Activated CD8-positive, alpha-beta memory T cell treated with anti-CD3 and anti-CD28 coated beads, Interleukin-2, amount 50 U/mL, for 4 hours (primary cell): Measurements from ENCODE around the gene MORC2.

Experiments
- DNase-seq: peaks from one replicate; pipeline ENCODE4 v3.0.0-alpha.2; 2020

MORC2 gene

DNA sequence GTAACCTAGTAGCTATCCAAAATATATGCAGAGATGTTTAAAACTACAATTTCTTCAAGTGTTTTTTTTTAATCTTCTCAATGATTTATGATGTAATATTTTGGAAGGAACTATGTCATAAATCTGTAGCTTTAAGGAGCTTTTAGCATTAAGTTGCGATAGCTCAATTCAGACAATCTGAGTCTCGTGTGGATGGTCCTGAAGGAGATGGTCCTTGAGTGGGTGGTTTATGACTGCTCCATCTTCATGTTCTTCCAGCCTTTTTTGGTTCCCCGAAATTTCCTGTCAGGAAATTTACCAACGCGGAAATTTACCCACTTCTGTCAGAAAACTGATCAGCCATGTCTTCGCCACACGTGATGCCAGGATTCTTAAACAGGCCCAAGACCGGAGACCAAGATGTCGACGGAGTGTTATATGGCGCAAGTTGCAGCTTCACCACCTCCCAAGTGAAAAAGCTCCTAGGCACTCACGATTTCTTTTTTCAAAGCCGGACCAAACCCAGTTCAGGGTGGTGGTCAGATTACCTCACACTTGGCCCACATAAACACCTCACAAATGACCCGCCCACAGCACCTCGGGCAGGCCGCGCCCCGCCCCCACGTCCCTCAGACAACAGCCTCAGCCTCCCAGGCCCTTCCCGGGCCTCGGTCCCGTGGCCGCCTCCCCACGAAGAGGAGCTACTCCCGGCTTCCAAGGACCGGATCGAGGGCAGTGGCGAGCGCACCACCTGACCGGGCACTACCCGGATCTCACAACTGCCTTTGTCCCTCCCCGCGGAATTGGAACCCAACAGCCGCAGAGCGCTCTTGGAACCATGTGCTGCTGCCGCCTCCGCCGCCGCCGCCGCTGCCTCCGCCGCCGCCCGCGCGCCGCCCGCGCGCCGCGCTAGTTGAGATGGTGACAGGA, at the start of gene MORC2:
Gene MORC2, minus strand, starts transcription at position 760 of the 909 bp plus-strand sequence. CDS start 885 bp downstream, outside the sequence.
- DNase-seq: no peak

DNA sequence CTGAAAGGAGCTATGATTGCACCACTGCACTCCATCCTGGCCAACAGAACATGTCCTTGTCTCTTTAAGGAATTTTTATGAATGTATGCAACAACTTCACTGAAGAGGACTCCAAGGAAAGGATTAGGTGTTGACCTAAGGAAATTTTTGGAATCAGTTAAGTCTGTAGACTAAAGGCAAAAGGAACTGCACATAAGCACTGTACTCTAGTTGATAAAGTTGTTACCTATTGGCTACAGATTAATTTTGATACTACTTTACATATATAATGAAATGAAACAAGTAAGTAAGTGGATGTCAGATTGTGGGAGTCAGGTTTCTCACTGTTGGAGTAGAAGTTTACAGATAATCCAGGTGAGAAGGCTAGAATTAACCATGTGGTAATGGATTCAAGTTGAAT, 37.0 kb upstream of the MORC2 start:
- DNase-seq: no peak

DNA sequence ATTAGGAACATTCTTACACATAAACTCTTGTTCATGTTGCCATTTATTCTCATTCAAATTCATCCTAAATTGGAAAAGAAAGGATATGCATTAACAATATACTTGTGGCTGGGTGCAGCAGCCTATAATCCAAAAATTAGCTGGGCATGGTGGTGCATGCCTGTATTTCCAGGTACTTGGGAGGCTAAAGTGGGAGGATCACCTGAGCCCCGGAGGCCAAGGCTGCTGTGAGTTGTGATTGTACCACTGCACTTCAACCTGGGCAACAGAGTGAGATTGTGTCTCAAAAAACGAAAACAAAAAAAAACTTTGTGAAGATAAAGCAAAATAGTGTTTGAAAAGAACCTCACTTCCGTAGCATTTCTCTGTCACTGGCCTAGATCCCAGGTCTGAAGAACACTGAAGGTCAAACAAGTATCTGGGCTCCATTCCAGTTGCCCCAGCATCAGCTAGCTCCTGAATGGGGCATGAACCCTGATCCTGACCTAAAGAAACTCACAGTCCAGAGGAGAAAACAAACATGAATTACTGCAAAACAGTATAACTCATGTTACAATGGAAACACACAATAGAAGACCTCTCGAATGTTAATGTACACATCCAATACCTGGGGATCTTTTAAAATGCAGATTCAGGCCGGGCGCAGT, 32.7 kb upstream of the MORC2 start:
- no peak for DNase-seq

DNA sequence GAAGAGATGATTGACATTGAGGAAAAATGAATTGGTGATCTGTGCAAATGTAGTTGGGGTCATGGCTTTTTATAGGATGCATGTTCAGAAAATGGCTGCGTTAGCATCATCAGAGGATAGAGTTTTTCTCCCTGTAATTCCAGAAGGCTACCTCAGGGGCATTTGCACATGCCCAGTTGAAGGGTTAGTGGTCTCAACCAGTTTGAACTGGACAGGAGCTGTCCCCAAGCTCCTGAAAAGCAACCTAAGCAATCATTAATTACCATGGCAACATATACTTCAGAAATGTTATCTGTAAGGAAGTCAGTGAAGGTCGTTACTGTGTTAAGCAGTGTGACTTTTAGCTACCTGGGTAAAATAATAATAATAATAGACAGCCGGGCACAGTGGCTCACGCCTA, 29.8 kb upstream of the MORC2 start:
- DNase-seq: no peak

DNA sequence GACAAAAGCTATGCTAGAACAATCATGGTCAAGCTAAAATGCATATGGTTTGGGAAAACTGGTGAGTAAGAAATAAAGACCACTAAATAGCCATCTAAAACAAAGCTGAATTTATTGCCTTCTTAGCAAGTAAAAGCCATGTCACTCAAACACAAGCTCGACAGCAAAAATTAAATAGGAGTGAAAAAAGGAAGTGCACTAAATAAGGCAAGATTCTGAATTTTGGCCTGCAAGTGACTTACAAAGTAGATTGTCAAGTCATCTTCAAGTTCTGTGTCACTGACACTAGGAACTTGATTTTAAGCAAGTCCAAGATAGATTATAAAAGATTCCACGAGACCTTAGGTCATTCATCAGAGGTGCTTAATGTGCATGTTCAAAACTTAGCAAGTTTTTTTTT, 27.9 kb upstream of the MORC2 start:
- DNase-seq: no peak

DNA sequence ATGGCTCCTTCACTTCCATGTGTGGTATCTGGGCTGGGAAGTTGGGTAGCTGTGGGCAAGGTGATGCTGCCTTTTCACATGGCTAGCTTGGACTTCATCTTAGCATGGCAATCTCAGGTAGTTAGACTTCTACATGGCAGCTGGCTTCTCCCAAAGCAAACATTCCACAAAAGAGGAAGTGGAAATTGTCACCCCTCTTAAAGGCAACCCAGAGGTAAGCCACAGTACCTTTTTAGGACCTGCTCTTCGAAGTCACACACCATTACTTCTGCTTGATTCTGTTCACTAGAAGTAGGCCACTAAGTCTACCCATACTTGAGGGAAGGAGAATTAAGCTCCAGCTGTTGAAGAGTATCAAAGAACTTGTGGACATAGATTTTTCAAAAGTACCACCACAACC, 26.4 kb upstream of the MORC2 start:
- DNase-seq: no peak

DNA sequence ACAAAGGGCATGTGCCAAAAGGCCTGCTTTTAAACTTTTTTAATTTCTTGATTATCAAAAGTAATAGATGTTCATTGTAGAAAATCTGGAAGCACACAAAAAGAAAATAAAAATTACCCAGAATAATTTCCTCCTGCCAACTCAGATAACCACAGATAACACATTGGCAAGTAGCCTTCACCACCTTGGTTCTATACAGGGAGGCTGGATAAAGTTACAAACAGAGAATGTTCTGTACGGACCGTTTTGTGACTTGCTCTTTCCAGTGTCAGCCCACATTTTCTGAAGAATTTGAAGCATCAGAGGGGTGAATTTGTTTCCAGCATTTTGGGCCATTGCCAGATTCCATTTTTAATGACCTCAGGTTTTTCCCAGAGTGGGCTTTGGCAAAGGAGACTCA, 24.0 kb upstream of the MORC2 start:
- no peak for DNase-seq

DNA sequence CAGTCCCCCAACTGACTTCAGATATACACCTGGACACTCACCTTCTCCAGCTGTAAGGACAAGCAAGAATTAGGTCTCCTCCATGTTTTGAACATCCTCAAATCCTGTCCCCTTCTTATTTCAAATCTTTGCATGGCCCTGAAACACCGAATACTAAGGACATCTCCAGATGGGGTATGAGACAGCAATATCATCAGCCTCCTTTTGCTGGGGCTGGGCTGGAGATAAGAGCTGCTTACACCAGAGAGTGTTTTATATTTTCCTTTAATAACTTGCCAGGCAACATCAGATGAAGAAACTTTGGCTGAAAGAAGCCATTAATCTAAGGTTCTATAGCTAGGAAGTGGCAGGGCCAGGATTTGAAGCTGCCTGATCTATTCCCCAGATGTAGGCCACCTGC, 22.1 kb upstream of the MORC2 start:
- DNase-seq: no peak

DNA sequence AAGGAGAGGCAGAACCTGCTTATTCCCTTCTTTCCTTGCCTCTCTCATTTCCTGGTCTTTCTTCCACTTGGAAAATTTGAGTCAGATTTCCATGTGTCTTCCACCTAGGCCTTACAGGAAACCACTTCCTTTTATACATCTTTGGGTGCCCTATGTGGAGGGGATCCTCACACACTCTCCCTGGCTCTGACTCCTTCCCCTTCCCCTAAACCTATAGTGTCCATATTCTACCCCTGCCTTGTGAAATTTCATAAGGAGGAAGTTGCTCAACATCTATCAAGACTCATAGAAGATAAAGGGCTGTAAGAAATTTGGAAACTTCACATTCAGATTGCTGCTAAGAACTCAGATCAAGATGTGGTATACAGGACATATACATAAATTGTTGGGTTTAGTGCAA, 20.9 kb upstream of the MORC2 start:
- no peak for DNase-seq

DNA sequence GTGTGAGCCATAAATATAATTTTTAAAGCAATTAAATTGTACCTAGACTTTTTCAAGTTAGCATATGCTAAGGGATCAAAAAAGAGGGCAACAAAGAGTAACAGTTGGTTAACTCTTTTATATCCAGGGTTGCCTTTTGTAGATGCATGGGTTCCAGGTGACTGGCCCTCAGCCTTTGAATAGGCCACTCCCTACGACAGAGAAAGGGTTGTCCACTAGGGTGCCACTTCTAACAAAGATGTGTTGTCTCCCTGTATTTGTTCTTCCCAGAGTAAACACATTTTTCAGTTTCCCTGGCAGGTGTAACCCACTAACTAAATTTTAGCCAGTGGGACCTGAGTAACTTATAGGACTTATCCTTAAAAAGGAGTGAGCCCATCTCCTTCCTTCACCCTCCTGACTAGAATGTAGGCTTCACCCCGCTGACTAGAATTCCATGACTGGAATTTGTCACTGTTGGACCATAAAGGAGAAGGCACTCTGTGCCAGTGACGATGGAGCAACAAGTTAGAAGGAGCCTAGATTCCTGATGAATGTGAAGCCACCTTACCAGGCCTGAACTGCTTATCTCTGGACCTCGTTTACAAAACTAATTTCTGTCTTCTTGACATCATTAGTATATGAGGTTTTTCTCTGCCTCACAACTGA, 17.1 kb upstream of the MORC2 start:
- no peak for DNase-seq

DNA sequence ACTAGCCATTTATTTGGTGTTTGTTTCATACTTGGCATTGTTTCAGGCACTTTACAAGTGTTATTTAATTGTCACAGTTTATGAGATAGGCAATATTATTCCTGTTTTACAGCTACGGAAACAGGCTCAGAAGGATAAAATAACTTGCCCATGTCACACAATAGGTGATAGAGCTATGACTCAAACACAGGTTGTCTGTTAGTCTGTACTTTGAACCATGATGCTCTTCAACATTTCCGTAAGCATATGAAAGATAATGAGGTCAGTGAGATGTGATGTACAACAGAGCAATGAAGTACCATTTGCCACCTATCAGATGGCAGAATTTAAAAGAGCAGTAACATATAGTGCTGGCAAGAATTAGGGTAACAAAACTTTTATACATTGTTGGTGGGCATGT, 15.7 kb upstream of the MORC2 start:
- no peak for DNase-seq

DNA sequence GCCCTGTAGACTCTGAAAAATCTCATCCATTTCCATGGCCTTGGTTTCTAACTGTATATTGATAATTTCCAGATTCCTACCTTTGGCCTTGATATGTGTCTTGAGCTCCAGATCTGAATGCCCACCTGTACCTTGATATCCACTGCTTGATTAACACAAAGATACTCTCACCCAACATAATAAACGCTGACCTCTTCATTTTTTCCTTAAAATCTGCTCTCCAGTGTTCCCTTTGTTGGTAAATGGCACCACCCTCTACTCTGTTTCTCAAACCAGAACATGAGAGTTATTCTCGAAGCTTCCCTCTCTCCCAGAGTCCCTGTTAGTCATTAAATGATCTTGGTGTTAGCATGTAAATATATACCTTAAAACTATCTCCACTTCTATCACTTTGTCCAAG, 13.9 kb upstream of the MORC2 start:
- DNase-seq: no peak

DNA sequence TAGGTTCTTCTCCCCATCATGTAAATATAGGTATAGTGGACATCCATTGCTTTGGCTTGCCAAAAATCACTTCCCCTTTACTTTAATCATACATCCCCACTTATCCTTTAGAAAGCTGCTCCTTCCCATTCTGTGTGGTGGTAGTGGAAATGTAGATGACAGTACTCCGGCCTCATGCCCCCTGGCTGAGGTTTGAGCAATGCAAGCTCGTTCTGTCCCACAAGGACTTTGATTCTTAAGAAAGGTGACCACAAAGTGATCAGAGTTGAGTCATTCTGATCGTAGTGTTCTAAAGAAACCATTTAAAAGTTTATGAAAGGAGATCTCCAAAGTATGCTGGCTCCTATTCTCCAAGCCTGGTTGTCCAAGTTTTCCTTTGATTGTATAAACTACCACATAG, 11.4 kb upstream of the MORC2 start:
- DNase-seq: no peak

DNA sequence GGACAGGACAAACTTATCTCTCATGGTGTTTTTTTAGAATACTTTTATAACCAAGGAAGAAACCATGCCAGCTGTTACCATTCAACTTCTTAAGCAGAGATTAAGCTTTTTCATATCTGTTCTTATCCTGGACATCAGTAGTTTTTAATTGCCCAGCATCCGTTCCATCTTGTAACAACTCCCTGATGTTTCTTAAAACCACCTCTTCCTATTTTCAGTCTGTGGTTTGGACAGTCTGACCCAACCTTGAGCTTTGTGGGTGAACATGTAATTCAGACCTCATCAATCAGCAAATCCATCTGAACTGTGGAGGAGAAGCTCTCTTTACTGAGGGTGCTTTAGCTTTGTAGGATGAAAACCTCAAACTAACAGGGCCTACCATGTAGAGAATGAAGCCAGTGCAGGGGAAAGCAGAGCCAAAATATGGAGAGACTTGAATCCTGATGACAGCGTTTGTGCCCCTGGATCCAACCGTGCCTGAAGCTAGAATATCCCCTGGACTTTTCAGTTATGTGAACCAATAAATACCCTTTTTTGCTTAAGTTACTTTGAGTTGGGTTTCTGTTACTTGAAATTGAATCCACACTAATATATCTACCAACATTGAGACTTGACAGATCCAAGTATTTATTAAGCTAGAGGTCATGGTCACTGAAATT, 9.9 kb upstream of the MORC2 start:
- DNase-seq: no peak

DNA sequence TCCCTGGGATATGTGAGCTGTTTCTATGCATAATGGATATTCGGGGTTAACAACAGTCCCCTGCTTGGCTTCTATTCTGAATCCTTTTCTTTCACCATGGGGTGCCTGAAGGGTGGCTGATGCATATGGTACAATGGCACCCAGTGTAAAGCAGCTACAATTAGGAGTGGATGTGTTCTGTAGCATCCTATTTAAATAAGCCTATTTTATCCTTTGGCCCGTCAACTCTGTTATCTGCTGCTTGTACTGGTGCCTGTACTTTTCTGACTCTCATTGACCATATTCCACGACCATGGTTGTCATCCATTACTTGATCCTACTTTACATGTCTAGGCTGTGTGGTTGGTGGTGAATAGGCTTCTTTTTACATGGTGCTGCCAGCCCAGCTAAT, 1.8 kb upstream of the MORC2 start:
- no peak for DNase-seq

DNA sequence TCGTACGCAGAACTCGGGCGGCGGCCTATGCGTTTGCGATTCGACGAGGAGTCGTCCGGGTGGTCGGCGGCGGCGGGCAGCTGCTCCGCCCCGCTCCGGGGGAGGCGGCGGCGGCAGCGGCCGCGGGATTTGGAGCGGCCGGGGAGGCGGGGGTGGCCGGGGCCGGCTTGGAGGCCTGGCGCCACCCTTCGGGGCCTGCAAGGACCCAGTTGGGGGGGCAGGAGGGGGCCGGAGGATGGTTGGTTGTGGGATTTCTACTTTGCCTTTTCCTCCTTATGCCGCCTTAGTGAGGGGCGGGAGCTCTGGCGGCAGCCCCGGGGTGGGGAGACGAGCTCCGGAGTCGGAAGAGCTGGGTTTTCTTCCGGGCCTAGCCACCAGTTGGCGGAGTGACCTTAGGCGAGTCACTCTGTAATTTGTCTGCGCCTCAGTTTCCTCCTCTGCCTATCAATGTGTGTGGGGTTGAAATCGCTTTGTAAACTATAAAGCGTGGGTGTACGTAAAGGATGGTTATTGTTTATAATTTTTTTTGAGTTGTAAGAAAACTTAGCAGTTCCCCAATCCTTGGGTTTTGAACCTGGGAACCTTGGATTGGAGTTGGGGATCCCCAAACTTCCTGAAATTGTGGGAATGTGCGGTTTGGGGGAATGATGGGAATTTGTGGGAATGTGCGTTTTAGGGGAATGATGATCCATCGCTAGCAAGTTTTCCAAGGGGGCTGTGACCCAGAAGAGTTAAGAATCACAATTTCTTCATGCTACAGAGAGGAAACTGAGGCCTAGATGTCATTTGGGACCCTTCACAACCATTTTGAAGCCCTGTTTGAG, 1.2 kb upstream of the MORC2 start:
- peak; percentile 37 for DNase-seq

DNA sequence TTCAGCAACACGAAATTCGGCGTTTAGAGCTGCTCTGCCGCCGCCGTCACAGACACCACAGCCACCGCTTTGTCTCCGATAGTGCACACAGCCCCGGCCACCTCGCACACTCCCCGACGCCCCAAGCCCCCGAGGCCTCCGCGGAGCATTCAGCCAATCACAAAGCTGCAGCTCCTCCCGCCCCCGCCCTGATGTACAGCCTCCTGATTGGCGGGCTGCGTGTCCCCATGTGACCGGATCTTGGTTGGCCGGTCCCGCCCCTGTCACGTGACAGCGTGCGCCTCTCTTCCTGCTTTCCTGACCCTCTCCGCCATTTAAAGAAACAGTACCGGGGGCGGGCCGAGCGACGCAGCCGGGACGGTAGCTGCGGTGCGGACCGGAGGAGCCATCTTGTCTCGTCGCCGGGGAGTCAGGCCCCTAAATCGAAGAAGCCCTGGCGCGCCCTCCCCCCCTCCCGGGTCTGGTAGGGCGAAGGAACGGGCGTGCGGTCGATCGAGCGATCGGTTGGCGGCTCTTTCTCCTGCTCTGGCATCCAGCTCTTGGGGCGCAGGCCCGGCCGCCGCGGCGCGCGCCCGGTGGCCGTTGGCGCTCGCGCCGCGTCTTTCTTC, 454 bp upstream of the MORC2 start, which contains the start of gene TUG1:
Gene TUG1, plus strand, starts transcription at position 342 of the 608 bp plus-strand sequence.
- DNase-seq: peak; percentile 96

DNA sequence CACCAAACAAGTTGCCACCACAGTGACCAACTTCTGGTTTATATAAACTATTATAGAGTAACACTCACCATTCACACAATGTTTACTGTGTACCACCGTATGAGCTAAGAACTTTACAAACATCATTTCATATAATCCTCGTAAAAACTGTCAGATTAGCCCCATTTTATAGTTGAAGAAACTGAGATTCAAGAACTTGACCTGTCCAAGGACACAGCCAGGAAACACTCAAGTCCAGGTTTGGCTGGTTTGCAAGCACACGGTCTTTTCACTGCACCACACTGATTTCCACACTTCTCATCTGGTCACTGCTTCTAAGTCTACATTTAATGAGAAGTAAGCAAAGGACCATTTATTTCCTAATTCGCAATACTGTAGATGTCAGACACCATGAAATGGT, 3.7 kb downstream of the MORC2 start:
- DNase-seq: no peak

DNA sequence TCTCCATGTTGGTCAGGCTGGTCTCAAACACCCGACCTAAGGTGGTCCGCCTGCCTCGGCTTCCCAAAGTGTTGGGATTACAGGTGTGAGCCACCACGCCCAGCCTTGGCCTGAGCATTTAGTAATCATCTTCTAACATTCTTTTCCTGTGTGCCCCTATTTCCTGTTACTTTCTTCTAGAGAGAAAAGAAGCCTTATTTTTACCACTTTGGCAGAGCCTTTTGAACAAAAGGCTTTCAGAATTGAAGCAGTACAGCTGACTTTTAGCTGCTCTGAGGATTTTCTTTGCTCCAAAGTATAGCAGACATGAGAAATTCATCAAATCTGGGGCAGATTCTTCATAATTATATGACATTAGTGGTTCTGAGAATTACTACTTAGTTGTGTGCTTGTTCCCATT, 13.4 kb downstream of the MORC2 start:
- no peak for DNase-seq

DNA sequence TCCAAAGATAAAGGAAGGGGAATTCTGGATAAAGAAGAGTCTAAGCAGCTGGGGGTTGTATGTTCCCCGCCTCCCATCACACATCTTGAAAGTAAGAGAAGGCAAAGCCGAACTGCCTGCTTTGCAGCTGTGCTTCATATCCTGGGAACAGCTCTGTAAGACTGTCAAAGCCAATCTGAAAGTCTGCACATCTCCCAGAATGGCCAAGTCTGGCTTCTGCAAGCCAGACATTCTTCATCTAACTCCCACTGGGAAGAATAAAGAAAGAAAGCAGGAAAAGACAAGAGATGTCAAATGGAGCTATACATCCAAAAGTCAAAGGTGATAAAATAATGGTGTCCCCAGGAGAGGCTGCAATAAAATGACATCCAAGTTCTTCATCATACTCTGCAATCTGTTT, 15.4 kb downstream of the MORC2 start:
- DNase-seq: no peak

DNA sequence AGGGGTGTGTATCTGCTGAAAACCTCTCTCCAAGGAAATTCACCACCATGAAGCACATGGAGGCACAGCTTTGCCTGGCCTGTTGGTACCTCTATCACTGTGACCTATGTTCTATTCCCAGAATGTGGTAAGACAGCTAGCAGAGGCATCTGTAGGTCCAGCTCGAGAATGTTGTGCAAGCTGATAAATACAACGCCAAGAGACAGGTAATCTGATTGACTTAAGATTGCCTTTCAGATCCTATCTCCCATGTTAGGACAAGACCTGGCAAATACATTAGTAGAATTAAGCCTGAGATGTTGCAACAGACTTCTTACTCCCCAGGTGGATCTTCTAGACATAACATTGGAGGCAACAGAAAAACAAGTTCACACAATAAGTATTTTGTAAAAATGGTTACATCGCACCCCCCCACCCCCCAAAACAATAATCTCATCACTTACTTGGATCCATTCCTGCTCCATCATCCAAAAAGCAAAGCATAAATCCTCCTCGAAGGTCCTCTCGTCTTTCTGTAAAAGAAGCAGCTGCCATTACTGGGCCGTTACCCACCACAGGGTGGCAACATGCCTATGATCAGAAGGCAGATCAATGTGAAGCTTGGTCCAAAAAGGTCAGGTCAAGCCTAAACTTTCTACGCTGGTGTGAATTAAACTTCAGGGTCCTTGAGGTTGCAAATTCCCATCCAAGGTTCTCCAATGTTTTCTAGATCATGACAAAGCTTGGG, 18.5 kb downstream of the MORC2 start:
- no peak for DNase-seq
